GM13976 (cell line): ENCODE data around the gene PRR18.

Experiments used
- DNase-seq: peaks from one replicate; pipeline ENCODE4 v3.0.0; 2012; ENCODE audit warnings: low spot score
- in situ Hi-C: fragments of 300-500 bp; cut with MboI; formaldehyde crosslinking; loops from one replicate; pipeline ENCODE4 v1.12.0; 2022; ENCODE audit warnings: low sequenced_read_pairs, mixed read lengths, inconsistent platforms; ENCODE audit not compliant: unreplicated experiment
- TF ChIP-seq, protein P1 (sequence below): IDR thresholded peaks from 2 replicates; pipeline ENCODE4 v1.5.1; 2012; ENCODE audit warnings: borderline replicate concordance, mild to moderate bottlenecking; ENCODE audit not compliant: insufficient read depth; ENCODE audit errors: extremely low read depth, missing control alignments, control extremely low read depth

PRR18 gene

GRCh38 chr6:166308033-166308768 lies at the start of gene PRR18:
Gene PRR18 (minus strand): TSS chr6:166308392. CDS start chr6:166308142, 250 bp downstream.
- in situ Hi-C loops = no loop called here
- DNase-seq = peak; percentile 62
- TF ChIP-seq, protein P1, sequence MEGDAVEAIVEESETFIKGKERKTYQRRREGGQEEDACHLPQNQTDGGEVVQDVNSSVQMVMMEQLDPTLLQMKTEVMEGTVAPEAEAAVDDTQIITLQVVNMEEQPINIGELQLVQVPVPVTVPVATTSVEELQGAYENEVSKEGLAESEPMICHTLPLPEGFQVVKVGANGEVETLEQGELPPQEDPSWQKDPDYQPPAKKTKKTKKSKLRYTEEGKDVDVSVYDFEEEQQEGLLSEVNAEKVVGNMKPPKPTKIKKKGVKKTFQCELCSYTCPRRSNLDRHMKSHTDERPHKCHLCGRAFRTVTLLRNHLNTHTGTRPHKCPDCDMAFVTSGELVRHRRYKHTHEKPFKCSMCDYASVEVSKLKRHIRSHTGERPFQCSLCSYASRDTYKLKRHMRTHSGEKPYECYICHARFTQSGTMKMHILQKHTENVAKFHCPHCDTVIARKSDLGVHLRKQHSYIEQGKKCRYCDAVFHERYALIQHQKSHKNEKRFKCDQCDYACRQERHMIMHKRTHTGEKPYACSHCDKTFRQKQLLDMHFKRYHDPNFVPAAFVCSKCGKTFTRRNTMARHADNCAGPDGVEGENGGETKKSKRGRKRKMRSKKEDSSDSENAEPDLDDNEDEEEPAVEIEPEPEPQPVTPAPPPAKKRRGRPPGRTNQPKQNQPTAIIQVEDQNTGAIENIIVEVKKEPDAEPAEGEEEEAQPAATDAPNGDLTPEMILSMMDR = no peak

GRCh38 chr6:166355552-166355951 lies 47.4 kb upstream of the PRR18 start:
- no peak for DNase-seq
- TF ChIP-seq, protein P1 = no peak
- in situ Hi-C loops = no loop called here

DNA sequence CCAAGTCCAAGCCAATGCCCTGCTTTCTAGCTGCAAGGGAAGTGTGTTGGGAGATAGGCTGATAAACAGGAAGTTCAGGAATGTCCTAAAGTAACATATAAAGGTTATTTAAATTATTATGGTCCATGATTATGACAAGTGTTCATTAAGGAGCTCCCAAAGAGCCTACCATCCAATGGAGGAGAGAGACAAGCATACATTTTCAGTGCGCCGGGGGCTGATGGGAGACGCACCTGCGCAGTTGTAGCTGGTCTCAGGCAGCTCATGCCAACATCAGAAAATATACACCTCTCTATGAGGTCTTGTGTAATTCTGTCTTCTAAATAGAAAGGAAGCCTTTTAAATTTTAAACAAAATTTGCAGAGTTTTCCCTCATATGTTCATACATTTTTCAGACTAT lies 46.8 kb upstream of the PRR18 start:
- in situ Hi-C loops = no loop called here
- no peak for DNase-seq
- TF ChIP-seq, protein P1 = no peak

DNA sequence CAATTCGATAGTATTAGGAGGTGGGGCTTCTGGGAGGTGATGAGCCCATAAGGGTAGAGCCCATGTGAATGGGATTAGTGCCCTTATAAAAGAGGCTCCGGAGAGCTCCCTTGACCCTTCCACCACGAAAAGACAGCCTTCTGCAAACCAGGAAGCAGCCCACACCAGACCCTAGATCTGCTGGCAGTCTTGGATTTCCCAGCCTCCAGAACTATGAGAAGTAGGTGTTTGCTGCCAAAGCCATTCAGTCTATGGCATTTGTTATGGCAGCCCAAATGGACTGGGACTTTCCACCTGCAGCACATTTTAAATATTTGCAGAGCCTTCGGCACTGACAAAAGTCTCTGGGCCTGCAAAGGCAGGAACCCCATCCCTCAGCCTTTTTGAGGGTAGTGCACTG lies 46.0 kb upstream of the PRR18 start:
- in situ Hi-C loops = no loop called here
- DNase-seq = no peak
- TF ChIP-seq, protein P1 = no peak

DNA sequence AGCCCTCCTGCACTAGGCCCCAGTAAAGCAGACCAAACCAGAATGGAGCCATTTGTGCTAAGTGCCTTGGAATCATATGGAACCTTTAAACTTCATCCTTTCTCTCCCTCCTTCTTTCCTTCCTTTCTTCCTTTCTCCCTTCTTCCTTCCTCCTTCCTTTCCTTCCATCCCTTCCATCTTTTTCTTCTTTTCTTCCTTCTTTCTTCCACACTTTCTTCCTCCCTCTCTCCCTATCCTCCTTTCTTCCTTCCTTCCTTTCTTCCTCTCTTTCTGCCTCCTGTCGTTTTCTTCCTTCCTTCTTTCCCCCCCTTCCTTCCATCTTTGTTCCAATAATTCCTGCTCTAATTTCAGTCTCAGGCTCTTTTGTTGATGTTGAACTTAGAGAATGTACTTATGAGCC lies 45.3 kb upstream of the PRR18 start:
- TF ChIP-seq, protein P1 = no peak
- no peak for DNase-seq
- in situ Hi-C loops = no loop called here

DNA sequence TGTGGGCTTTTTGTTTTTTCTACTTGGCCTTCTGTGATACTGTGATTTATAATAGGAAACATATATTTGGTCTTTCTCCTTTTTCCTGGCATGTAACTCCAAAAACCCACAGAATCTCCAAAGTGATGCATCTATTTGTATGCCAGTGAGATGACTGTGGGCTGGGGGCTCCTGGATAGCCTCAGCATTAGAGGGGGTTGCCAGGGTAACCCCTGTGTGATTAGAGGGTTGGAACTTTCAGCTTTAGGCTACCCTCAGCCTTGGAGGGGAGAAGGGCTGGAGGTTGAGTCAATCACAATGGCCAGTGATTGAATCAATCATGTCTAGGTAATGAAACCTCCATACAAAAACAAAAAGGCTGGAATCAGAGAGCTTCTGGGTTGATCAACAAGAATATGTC lies 44.7 kb upstream of the PRR18 start:
- DNase-seq = no peak
- in situ Hi-C loops = no loop called here

More for the DNA sequence above, 44.7 kb upstream of the PRR18 start:
- TF ChIP-seq, protein P1 = no peak
